DMS 273 treated with DMSO at 0.1 percent for 48 hours (cell line): Measurements from ENCODE around the gene RSL1D1.

ENCODE experiments used
- DNase-seq: peaks from one replicate; lab custom pipeline; 2025; lab: John Stamatoyannopoulos, UW

The RSL1D1 gene

GRCh38 chr16:11851294-11852091, at the start of gene RSL1D1:
RSL1D1 (minus strand) TSS chr16:11851542; CDS start chr16:11851512, 30 bp downstream.
- peak; percentile 88 for DNase-seq

DNA sequence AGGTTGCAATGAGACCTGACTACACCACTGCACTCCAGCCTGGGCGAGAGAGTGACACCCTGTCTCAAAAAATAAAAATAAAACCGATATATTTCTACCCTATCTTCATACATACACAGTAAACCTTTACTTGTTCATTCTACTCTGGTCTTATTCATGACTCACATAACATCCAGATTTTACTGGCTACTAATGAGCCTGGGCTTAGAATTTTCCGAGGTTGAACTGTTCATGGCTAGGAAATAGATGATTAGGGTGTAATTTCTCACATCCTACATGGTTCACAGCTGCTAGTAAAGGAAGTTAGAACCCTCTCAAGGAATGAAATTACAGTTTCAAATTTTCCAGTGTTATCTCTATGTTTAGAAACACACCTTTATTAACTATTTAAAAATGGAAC, 49.7 kb upstream of the RSL1D1 start:
- DNase-seq = no peak

- DNase-seq = no peak
Measured at GRCh38 chr16:11896486-11897176, 45.3 kb upstream of the RSL1D1 start.

DNA sequence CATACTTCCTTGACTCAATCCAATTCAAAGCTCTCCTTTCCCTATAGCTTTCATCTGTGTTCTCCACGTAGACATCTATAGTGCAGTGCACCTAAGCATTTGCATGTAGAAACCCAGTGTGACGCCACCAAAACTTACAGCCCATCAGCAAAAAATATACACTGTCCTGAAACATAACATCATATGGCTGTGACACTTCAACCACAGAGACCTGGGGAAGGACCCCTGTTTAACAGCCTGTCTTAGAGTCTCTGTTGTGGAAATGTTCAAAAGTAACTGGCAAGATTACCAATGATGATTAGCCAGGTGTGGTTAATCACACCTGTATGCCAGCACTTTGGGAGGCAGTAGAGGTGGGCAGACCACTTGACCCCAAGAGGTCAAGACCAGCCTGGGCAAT, 42.2 kb upstream of the RSL1D1 start:
- DNase-seq = no peak

DNA sequence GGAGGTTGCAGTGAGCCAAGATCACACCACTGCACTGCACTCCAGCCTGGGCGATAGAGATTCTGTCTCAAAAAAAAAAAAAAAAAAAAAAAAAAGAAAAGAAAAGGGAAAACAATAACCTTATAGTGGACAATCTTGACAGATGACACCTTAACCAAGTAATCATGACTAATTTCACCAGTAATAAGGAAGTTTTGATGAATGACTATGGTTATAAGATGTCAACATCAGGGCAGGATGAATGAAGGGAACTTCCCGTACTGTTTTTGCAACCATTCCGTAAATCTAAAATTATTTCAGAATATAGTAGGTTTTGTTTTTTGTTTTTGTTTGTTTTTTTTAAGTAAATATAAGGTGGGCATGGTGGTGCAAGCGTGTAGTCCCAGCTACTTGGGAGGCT, 41.4 kb upstream of the RSL1D1 start:
- DNase-seq = no peak

- DNase-seq = no peak
Measured at GRCh38 chr16:11890231-11890965, 39.1 kb upstream of the RSL1D1 start.

GRCh38 chr16:11886881-11887280, 35.5 kb upstream of the RSL1D1 start:
- DNase-seq = no peak

DNA sequence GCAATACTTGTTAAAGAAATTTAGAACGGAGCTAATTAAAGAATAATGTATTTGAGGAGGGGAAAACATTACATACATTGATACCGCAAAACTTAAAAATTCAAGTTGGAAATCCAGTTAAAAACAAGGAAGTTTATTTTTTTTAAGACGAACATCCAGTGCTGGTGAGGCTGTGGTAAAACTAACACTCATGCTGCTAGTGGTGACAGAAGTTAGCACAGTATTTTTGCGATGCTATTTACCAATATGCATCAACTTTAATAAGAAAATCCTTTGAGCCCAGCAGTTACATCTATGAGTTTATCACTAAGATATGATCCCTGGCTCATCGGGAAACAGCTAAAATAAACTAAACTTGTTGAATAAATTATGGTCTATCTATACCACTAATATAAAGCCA, 32.7 kb upstream of the RSL1D1 start:
- DNase-seq = no peak

DNA sequence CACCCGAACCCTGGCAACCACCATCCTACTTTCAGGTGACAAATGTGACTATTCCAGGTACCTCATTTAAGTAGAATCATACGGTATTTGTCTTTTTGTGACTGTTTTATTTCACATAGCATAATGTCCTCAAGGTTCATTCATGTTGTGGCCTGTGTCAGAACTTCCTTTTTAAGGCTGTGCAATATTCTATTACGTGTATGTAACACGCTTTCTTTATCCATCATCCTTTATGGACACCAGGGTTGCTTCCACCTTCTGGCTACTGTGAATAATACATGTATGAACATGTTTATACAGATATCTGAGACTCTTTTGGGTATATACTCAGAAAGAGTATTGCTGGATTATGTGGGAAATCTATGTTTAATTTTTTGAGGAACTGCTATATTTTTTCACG, 28.7 kb upstream of the RSL1D1 start:
- no peak for DNase-seq

GRCh38 chr16:11877374-11877773, 26.0 kb upstream of the RSL1D1 start:
- no peak for DNase-seq

DNA sequence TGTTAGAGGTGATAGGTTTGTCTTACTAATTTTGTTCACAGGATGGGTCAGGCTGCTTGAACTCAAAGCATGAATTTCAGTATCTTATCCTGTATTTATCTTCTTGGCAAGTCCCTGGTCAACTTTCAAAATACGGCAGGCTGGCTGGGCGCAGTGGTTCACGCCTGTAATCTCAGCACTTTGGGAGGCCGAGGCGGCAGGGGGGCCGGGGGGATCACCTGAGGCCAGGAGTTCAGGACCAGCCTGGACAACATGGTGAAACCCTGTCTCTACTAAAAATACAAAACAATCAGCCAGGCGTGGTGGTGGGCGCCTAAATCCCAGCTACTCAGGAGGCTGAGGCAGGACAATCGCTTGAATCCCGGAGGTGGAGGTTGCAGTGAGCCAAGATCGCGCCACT, 25.0 kb upstream of the RSL1D1 start:
- DNase-seq = no peak

- no peak for DNase-seq
Measured at GRCh38 chr16:11875721-11876120, 24.4 kb upstream of the RSL1D1 start.

DNA sequence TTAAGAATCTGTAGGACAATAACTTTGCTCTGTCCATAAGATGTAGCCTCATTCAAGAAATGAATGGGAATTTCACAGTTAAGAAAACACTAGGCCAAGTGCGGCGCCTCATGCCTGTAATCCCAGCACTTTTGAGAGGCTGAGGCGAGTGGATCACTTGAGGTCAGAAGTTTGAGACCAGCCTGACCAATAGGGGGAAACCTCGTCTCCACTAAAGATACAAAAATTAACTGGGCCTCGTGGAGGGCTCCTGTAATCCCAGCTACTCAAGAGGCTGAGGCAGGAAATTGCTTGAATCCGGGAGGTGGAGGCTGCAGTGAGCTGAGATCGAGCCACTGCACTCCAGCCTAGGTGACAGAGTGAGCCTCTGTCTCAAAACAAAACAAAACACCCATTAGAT, 19.9 kb upstream of the RSL1D1 start:
- DNase-seq = no peak

DNA sequence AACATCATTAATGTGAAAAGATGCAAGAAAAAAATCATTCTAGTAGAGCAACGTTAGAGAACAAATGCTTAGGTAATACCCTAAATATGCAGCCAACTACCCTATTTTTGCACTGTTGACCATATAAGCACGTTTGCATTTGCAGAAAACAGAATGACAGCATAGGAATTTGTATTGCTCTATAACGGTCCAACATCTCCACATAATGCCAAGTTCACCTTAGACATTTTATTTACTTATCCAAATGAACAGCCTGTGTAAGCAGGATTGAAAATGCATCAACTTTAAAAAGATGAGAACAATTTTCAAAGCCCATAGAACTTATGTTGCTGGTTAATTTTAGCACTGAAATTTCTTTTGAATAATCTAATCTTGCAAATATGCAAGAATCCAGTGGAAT, 19.1 kb upstream of the RSL1D1 start:
- DNase-seq = no peak

GRCh38 chr16:11869353-11870228, 18.2 kb upstream of the RSL1D1 start:
- no peak for DNase-seq

GRCh38 chr16:11868412-11868980, 17.2 kb upstream of the RSL1D1 start:
- no peak for DNase-seq

DNA sequence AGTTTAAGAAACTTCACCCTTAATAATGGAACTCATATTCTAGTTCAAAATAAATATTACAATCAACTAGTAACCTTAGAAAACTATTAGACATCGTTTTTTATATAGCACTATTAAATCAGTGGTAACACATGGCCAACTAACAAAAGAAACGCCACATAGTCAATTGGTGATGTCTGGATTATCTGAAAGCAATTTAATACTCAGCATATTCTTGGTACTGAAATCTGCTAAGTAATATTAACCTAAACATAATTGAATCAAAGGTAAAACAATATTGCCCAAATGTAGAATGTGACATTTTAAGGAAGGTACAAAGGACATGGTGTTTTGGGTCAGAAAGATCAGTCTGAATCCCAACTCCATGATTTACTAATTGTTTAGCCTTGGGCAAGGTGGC, 11.1 kb upstream of the RSL1D1 start:
- no peak for DNase-seq

- no peak for DNase-seq
Measured at GRCh38 chr16:11857161-11857560, 5.8 kb upstream of the RSL1D1 start.

DNA sequence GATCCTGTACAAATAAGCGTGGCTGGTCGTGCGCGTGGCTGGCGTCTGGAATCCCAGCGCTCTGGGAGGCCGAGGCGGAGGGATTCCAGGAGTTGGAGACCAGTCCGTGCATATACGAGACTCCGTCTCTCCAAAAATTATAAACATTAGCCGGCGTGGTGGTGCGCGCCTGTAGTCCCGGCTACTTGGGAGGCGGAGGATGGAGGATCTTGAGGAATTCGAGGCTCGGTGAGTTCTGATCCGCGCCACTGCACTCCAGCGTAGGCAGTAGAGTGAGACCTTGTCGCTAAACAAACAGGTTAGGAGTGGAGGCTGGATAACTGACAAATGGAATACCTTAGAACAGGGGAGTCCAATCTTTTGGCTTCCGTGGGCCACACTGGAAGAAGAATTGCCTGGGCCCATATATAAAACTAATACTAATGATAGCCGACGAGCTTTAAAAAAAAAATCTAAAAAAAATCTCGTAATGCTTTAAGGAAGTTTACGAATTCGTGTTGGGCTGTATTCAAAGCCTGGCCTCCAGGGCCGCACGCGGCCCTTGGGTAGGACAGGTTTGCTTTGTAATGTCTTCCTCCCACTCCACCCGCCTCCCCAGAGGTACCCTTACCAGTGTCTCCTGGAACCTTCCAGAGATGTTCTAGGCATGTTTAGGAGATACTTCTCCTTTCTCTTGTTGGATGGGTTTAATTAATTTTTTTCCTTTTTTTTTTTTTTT, 909 bp upstream of the RSL1D1 start:
- peak; percentile 24 for DNase-seq

DNA sequence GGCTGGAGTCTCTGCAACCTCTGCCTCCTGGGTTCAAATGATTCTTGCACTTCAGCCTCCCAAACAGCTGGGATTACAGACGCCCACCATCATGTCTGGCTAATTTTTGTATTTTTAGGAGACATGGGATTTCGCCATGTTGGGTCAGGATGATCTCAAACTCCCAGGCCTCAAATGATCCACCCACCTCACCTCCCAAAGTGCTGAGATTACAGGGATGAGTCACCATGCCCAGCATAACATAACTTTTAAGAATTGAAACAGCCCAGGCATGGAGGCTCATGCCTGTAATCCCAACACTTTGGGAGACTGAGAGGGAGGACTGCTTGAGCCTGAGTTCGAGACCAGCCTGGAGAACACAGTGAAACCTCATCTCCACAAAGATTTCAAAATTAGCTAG, 2.5 kb downstream of the RSL1D1 start:
- DNase-seq = no peak

DNA sequence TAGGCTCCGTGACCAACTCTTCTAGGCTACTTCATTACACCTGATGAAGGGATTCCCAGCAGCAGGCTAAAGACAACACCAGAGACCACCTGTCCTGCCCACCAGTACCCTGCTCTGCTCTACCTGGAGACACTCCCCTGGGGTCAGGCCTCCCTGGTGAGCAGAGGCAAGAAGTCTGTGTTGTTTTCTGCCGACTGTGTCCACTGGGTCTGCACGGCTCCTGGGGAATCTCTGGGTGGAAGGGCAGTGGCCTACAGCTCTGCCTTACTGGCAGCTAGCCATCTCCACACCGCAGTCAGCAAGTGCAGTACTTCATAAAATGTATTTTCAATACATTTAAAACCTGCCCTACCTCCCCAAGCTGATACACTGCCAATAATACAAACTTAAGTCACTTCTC, 6.8 kb downstream of the RSL1D1 start:
- no peak for DNase-seq
